Measurements from ENCODE around the gene KRT31. TPM values are rescaled to one million over a fixed set of nuclear protein-coding genes. Genes with fewer than 3 reads are reported as not detected.
A peak's percentile ranks its signal among the peaks of the same experiment; 100 is the strongest.

KRT31 gene
- total RNA-seq, 1 experiment from 2014 or later: not detected

- Histone ChIP-seq H3K36me3 (ENCODE audit: control insufficient read depth, insufficient read depth, low read length) (no peaks in the 10 kb centered on the region), H3K27ac (ENCODE audit: low read length) (peak overlapping the region; percentile 13; the same call in 1 of the 2 replicates), H3K4me3 (ENCODE audit: low read depth in 2 of 2, low read length in 2 of 2) (no peak overlapping the region), H3K9me3 (ENCODE audit: control insufficient read depth, insufficient read depth, low read depth, low read length) (no peaks in the 10 kb centered on the region), H3K4me1 (ENCODE audit: control insufficient read depth, insufficient read depth, low read length) (peaks cover 13% of the 10 kb centered on the region), H3K27me3 (ENCODE audit: control insufficient read depth, insufficient read depth, low read length) (no peaks in the 10 kb centered on the region)
- DNase-seq (ENCODE audit: low read depth, low spot score) (peak; percentile 60), ATAC-seq (peak; percentile 77)
- no TSS peak for BruUV-seq (replicated peaks)
- TF ChIP-seq CTCF (IDR thresholded peaks at IDR 0.05) (no peak), TCF7L2 (IDR thresholded peaks at IDR 0.05; ENCODE audit: low read depth, low read length) (no peak), POLR2AphosphoS5 (IDR thresholded peaks at IDR 0.05; ENCODE audit: low read depth, low read length) (no peak), REST (IDR thresholded peaks at IDR 0.05; ENCODE audit: insufficient read depth in 1 of 2, low read depth in 2 of 2, low read length in 1 of 2) (no peak), SIN3A (IDR thresholded peaks at IDR 0.05; ENCODE audit: borderline replicate concordance, insufficient read depth, low read depth, low read length) (no peak)
- intact Hi-C loops (cut with micrococcal nuclease; ENCODE audit: unreplicated experiment): no loop called here
- in situ Hi-C loops (cut with HindIII; ENCODE audit: low pct_unique_long_range_greater_than_20kb, low sequenced_read_pairs): no loop called here
- CTCF ChIA-PET: interaction anchor here (1.4 to 1.9 kb wide), 2 partner anchors 115 to 145 kb away, joined by 3 to 6 read pairs; partner anchors contain the start of gene KRT15
- POLR2A ChIA-PET: no interaction called here
Measured at GRCh38 chr17:41404024-41404671, 6.7 kb upstream of the KRT31 start.

- no peaks in the 10 kb centered on the region for H3K36me3 ChIP-seq (ENCODE audit: control insufficient read depth, insufficient read depth, low read length)
- no TSS peak for BruUV-seq (replicated peaks)
- peaks cover 13% of the 10 kb centered on the region for H3K4me1 ChIP-seq (ENCODE audit: control insufficient read depth, insufficient read depth, low read length)
- CTCF ChIA-PET: interaction anchor here (1.9 kb wide), 1 partner anchor 145 kb away, joined by 6 read pairs; no protein-coding TSS in a partner anchor
- DNase-seq (ENCODE audit: low read depth, low spot score): no peak
- intact Hi-C loops (cut with micrococcal nuclease; ENCODE audit: unreplicated experiment): no loop called here
- H3K4me3 ChIP-seq (ENCODE audit: low read depth in 2 of 2, low read length in 2 of 2): no peak overlapping the region
- H3K9me3 ChIP-seq (ENCODE audit: control insufficient read depth, insufficient read depth, low read depth, low read length): no peaks in the 10 kb centered on the region
- no peak for ATAC-seq
- POLR2A ChIA-PET: no interaction called here
- no peaks in the 10 kb centered on the region for H3K27me3 ChIP-seq (ENCODE audit: control insufficient read depth, insufficient read depth, low read length)
- TF ChIP-seq CTCF (IDR thresholded peaks at IDR 0.05) (no peak), REST (IDR thresholded peaks at IDR 0.05; ENCODE audit: insufficient read depth in 1 of 2, low read depth in 2 of 2, low read length in 1 of 2) (no peak), POLR2AphosphoS5 (IDR thresholded peaks at IDR 0.05; ENCODE audit: low read depth, low read length) (no peak), SIN3A (IDR thresholded peaks at IDR 0.05; ENCODE audit: borderline replicate concordance, insufficient read depth, low read depth, low read length) (no peak), TCF7L2 (IDR thresholded peaks at IDR 0.05; ENCODE audit: low read depth, low read length) (no peak)
- H3K27ac ChIP-seq (ENCODE audit: low read length): no peak overlapping the region
- in situ Hi-C loops (cut with HindIII; ENCODE audit: low pct_unique_long_range_greater_than_20kb, low sequenced_read_pairs): no loop called here
Measured at GRCh38 chr17:41403404-41404023, 6.1 kb upstream of the KRT31 start.

All from Panc1 (cell line).